Mammary epithelial cell (primary cell): ENCODE results near the gene HOXC4.

Source experiments
- EZH2 ChIP-seq: IDR thresholded peaks from 2 replicates; pipeline ENCODE4 v1.6.1; 2012; ENCODE audit warnings: low read length, inconsistent platforms, borderline replicate concordance
- TF ChIP-seq, protein P1 (sequence below), 2 donors: IDR thresholded peaks in 1 of 2; conservative IDR thresholded peaks in 1 of 2; 2 replicates each; pipeline ENCODE4 v1.5.1; 2011 to 2012; ENCODE audit warnings: inconsistent platforms in 2 of 2, low read length in 2 of 2, mild to moderate bottlenecking in 2 of 2, control low read depth in 1 of 2, low read depth in 1 of 2; ENCODE audit not compliant: insufficient read depth in 1 of 2; ENCODE audit errors: extremely low read depth in 1 of 2

DNA sequence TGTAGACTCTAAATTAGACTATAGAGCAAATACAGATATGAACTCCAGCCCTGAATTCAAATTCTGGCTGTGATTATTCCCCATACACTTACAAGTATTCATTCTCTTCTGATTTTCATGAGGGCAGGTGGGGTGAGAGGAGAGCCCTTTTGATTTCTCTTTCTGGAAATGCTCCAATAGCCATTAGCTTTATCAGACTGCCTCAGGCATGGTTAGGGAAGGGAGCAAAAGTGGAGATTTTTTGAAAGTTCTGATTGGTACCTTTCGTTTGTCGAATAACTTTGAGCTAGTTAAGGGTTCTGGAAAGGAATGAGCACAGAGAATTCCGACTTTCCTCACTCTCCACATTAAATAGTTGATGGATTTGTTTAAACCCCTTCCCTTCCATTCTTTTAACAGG, 13.0 kb upstream of the HOXC4 start:
- TF ChIP-seq, protein P1, sequence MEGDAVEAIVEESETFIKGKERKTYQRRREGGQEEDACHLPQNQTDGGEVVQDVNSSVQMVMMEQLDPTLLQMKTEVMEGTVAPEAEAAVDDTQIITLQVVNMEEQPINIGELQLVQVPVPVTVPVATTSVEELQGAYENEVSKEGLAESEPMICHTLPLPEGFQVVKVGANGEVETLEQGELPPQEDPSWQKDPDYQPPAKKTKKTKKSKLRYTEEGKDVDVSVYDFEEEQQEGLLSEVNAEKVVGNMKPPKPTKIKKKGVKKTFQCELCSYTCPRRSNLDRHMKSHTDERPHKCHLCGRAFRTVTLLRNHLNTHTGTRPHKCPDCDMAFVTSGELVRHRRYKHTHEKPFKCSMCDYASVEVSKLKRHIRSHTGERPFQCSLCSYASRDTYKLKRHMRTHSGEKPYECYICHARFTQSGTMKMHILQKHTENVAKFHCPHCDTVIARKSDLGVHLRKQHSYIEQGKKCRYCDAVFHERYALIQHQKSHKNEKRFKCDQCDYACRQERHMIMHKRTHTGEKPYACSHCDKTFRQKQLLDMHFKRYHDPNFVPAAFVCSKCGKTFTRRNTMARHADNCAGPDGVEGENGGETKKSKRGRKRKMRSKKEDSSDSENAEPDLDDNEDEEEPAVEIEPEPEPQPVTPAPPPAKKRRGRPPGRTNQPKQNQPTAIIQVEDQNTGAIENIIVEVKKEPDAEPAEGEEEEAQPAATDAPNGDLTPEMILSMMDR (conservative IDR thresholded peaks at IDR 0.05 in 1 of 2, IDR thresholded peaks at IDR 0.05 in 1 of 2; ENCODE audit: extremely low read depth in 1 of 2, insufficient read depth in 1 of 2, low read depth in 1 of 2, low read length in 2 of 2) = no peak
- no peak for TF ChIP-seq EZH2
